Hepatic stellate cell (primary cell): ENCODE results near the gene NHERF1.
A peak's percentile ranks its signal among the peaks of the same experiment; 100 is the strongest.

Experiments used
- DNase-seq: peaks from one replicate; pipeline ENCODE4 v3.0.0; 2011; ENCODE audit warnings: low spot score

Gene NHERF1

GRCh38 chr17:74749279-74750038 lies 1.0 kb downstream of the NHERF1 start:
- DNase-seq: no peak

DNA sequence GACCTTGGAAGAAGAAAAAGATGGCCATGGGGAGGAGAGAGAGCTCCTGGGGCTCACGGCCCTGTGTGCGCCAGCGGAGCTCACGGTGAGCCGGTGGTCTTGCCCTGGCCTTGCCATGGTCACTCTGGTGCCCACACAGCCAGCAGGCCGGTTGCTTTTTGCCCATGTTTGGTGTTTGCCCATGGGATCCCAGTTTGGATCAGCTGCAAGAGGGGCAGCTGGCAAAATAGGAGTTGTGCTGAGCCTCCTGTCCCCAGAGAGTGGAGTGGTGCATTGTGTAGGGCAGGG lies 1.6 kb downstream of the NHERF1 start:
- DNase-seq: no peak

- DNase-seq: no peak
These were observed 2.1 kb downstream of the NHERF1 start for GRCh38 chr17:74750327-74751069.

DNA sequence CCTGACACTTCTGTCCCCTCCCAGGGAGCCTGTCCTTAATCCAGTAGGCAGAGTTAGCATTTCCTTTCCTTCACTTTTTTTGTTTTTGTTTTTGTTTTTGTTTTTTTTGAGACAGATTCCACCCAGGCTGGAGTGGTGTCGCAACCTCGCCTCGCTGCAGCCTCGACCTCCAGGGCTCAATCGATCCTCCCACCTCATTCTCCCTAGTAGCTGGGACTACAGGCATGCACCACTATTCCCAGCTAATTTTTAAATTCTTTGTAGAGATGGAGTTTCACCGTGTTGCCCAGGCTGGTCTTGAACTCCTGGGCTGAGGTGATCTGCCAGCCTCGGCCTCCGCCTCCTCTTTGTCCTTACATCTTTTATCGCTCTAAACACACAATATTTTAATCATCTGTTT lies 4.0 kb downstream of the NHERF1 start:
- DNase-seq: no peak

DNA sequence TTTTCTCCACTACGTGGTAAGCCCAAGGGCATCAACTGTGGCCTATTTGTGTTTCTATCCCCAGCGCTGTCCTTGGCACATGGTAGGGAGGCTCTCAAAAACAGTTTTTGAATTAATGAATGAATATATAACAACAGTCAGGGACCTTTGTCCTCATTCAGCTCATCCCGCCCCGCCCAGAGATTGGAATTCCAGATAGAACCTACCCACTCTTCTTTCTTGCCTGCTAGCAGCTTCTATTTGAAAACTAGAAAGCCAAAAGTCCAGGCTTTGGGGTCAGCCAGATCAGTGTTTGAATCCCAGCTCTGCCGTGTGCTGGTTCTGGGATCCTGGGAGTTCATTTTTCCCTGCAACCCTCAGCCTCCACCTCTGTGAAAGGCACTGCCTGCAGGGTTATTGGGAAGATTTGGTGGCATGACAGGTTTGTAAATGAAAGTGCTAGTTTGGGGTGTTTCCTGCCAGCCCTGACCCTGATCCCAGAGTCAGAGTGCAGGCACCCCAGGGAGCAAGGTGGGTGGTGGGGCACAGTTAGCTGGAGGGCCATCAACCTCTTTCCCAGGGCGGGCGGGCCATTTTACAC lies 4.5 kb downstream of the NHERF1 start:
- DNase-seq: no peak

DNA sequence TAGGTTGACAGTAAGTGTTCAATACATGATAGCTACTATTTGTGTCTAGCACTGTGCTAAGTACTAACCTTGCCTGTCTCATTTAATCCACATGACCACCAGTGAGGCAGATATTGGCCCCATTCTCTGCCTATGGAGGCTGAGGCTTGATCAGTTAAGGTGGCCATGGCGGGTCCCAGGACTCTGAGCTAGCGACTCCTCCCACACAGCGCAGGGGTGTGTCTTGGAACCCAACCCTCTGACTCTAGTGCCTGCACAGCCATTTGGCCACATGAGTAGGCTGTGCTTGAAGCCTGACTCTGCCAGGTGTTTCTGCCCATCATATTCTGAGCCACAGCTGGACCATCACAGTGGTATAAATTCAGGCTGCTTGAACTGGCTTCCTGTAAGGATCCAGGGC lies 6.4 kb downstream of the NHERF1 start:
- no peak for DNase-seq

- no peak for DNase-seq
These were observed 7.1 kb downstream of the NHERF1 start for GRCh38 chr17:74755533-74755932.

DNA sequence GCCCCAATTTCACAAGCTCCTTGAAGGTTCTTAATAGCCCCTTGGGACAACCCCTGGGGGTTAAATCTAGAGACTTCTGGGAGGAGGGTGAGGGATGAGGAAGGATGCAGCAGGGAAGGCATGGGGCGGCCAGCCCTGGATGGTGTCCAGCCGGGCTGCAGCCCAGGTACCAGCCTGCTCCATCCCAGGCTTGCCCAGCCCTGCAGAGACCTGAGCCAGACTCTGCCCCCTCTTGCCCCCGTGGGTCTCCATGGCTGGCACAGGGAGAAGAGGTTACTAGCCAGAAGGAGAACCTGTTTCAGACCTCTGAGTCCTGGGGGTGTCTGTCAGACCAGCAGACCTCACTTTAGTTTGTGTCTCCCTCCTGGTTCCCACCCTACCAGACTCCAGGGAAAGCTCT lies 8.5 kb downstream of the NHERF1 start:
- no peak for DNase-seq

DNA sequence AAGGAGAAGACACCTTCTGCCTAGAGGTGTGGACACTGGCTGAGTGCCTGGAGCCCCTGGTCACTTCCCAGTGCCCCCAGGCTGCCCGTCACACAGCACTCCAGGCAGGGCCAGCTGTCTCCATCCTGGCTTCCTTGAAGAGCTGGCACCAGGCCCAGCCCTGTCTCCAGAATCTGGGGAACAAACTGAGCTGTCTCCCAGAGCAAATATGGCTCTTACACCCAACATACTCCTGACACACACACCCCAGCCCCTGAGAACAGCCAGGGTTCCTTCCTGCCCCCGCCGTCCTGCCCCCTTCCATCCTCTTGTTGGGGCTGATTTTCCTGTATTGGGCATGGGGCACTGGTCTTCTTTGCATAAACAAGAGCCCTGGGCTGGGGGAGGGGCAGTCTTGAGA lies 9.1 kb downstream of the NHERF1 start:
- DNase-seq: no peak

DNA sequence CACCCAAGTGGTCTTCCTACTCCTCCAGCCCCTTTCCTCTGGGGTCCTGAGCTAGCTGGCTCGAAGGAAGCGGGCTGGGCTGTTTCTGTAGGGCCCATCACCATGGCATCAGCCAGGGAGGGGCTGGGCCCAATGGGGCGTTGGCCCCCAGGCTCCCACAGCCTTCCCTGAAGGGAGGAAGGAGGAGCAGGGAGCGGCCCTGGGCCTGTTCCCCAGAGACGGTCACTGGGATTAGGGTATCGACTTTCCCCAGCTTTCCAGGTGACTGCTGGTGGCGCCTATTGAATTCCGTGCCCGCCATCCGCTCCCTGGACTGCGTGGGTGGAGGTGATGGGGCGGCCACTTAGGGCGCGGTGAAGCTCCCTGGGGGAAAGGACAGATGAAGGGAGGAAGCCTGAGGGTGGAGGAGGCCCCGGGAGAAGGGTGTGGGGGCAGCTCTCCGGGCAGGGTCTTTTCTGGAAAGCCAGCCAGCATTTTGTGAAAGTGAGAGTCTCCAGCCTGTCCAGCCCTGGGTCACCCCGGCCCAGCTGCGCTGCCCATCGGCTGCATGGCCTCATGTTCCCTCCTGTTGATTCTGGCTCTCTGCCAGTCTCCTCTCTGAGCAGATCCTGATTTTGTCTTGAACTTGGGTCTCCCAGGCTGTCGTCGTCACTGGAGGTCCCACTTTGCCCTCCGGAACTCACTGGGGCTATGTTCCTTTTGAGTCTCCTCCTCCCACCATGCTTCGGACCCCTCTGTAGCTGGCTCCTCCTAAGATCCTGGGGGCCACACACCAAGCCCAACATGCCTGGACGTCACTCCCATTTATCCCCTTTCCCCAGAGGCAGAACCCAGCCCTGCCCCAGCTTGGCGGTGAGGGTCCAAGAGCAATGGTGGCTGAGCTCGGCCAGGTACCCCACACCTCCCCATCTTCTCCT lies 9.8 kb downstream of the NHERF1 start:
- no peak for DNase-seq

GRCh38 chr17:74758848-74759168 lies 10.4 kb downstream of the NHERF1 start:
- peak; percentile 75 for DNase-seq

DNA sequence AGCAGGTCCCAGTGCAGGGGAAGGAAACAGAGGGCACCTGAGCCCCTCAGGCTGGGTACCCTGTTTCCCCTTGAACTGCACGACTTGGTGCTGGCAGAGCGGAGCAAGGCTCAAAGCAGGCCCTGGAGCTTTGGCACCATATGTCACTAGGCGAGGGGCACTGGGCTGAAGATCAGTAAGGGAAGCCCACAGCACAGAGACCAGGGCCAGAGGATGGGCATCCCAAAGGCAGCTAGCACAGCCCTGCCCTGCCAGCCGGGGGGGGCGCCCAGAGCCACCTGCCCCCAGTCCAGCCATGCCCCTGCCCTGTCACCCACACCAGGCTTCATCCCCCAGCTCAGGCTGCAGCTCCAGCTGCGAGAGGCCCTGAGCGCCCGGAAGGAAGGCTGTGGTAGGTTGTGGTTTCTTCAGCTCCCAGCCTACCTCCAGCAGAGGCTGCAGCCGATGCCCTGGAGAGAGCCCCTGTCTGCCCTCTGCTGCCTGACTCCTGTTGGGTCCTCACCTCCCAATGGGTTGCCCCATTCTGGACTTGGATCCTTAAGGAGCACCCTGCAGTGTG lies 10.9 kb downstream of the NHERF1 start:
- no peak for DNase-seq

DNA sequence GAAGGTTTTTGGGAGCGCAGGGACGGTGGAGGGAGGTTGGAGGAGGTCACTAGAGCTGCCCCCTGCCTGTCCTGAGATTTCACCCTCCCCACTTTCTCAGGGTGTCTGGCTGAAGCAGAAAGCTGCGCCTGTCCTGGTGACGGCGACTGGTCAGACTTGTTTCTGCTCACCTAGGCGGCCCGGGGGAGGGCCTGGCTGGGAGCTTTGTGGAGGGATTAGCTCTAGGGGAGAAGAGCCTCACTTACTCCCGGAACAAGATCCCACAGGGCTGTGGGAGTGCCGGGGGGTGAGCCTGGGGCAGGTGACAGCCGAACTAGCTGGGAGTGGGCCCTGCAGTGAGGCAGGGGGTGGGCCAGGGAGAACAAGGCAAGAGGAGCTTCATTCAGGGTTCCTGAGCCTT lies 11.5 kb downstream of the NHERF1 start:
- DNase-seq: no peak

DNA sequence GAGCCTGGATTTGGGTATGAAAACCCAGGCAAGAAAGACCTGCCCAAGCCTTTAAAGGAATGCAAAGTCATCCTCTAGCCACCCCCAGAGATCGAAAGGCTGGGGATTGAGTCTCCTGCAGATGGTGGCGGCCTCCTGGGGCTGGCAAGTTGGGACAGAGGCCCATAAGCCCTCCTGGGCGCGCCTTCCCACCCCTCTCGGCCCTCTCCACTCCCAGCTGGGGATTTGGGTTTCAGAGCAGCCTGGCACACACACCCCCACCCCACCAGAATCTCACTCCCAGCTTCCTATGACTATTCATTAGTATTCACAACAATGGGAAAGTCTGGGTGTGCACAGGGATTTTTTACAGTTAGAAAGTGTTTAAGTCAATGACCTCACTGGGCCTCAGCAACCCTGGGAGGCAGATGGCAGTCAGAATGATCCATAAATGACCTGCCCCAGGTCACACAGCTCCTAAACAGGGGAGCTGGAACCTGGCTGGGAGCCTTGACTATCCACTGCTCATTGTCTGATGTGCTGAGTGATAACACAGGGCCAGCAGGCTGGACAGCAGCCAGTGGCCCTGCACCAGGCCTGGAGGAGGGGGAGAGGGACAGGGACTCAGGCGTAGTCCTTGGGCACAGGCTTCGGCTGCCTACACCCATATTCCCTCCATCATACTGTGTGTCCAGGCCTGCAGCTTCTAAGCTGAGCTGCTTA lies 12.1 kb downstream of the NHERF1 start:
- no peak for DNase-seq

GRCh38 chr17:74761419-74761818 lies 13.0 kb downstream of the NHERF1 start:
- no peak for DNase-seq

DNA sequence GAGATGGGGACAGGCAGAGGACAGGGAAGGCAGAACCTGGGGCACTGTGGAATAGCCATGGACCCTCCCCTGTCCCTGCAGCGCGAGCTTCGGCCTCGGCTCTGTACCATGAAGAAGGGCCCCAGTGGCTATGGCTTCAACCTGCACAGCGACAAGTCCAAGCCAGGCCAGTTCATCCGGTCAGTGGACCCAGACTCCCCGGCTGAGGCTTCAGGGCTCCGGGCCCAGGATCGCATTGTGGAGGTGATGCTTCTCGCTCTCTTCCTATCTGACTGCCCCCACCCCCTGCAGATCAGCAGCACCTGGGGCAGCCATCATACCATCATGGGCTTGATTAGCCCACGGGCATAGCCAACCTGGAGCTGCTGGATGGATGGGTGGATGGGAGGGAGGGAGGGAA lies 13.5 kb downstream of the NHERF1 start:
- DNase-seq: no peak

DNA sequence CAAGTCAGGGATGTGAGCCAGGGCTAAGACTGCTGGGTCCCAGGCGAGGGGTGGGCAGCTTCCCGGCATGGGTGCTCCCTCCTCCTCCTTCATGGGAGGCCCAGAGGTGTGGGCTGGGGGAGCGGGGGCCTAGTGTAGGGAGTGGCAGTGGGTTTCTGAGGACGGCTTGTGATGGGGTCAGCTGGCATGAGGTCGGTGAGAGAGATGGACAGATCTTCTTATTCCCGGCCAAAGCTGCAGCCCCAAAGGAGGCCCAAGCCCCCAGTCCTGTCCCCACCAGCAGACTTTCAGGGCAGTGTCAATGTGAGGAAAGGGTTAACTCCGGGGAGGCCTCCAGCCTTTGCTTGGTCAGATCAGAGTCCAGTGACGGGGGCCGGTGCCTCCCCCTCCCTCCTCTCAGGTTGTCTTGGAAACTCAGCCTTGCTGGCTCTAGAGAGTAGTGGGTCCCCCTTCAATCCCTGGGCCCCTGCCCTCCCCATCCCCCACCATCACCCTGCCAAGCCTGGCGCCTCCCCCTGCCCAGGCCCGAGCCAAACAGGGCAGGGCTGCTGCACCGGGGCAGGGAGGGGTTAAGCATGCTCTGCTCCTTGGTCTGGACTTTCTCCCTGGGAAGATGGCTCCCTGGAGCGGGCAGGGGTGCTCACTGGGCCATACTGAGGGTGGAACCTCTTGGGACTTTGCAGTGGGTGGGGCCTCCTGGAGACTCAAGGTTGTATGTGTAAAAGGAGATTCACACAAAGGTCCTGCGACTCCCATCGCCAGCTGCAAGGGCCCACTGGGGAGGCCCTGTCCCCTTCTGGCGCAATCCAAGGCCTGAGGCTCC lies 15.3 kb downstream of the NHERF1 start:
- no peak for DNase-seq

GRCh38 chr17:74764751-74765286 lies 16.4 kb downstream of the NHERF1 start:
- DNase-seq: no peak

DNA sequence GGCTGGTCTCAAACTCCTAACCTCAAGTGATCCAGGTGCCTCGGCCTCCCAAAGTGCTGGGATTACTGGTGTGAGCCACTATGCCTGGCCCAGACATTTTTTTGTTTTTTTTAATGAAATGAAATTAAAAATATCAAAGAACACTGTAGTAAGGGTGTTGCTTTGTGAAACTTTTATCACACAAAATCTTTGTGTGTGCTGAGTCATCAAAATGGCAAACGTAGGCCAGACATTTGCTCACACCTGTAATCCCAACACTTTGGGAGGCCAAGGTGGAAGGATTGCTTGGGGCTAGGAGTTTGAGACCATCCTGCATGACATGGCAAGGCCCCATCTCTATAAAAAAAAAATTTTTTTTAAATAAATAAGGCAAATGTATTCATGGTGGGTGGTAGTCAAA lies 18.0 kb downstream of the NHERF1 start:
- DNase-seq: no peak

DNA sequence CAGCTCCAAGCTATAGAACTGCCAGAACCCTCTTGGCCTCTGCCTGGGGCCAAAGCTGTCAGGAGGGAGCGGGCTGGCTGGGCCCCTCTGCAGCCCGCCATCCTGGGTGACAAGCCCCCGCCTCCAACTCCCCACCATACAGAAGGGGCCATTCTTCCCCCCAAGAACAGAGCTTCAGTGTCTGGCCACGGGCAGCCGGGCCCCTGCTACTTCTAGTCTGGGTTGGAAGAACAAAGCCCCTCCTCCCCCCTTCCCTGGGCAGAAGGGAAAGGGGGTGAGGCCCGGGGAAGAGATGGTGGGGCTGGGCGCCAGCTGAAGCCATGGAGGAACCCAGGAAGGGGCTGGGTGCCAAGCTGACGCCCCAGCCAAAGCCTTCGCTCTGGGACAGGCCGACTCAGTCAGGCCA lies 18.7 kb downstream of the NHERF1 start:
- DNase-seq: no peak
